ENCODE results near the gene CCDC88A. TPM values are rescaled to one million over a fixed set of nuclear protein-coding genes. Genes with fewer than 3 reads are reported as not detected.
"Not testable (repeated sequence)": the region's sequence is repeated elsewhere in the genome, so short reads cannot be mapped to it uniquely, and the experiment has no call there.

The CCDC88A gene
- total RNA-seq, 1 donor: 111 TPM

DNA sequence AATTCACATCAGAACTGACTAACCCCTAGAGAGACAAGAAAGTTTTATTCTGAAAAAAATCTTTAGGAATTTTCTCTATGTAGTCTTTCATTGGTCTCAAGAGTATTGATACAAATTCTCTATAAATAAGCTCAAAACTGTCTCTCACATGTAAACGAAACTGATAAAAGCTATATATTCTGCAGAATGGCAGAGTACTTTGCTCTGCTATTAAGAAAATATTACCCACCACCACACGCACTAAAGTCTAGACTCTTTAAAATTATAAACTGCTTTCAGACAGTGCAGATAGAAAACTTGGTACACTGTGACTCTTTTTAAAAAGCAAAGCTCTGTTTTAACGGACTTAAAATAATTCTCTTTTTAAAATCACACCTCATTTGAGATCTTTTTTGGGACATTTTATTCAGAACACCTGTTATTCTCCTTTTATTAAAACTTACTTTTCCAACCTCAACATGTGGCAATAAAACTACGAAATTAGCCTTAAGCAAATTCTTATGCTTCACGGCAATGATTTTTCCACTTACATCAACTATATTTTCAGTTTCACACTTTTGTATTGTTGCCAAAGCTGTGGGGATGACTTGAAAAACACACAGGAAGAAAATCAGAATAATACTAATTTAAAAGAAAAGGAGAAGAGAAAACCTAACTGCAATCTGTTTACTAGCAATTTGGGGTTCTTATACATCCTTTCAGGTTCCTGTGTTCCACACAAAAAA is 58.0 kb downstream of the CCDC88A start:
- DNase-seq (ENCODE audit: low read depth): no peak
- TF ChIP-seq, protein P1, sequence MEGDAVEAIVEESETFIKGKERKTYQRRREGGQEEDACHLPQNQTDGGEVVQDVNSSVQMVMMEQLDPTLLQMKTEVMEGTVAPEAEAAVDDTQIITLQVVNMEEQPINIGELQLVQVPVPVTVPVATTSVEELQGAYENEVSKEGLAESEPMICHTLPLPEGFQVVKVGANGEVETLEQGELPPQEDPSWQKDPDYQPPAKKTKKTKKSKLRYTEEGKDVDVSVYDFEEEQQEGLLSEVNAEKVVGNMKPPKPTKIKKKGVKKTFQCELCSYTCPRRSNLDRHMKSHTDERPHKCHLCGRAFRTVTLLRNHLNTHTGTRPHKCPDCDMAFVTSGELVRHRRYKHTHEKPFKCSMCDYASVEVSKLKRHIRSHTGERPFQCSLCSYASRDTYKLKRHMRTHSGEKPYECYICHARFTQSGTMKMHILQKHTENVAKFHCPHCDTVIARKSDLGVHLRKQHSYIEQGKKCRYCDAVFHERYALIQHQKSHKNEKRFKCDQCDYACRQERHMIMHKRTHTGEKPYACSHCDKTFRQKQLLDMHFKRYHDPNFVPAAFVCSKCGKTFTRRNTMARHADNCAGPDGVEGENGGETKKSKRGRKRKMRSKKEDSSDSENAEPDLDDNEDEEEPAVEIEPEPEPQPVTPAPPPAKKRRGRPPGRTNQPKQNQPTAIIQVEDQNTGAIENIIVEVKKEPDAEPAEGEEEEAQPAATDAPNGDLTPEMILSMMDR (IDR thresholded peaks at IDR 0.05; ENCODE audit: insufficient read depth, low read length): no peak
- H3K4me3 ChIP-seq (ENCODE audit: low read depth, low read length): no peak overlapping the region

DNA sequence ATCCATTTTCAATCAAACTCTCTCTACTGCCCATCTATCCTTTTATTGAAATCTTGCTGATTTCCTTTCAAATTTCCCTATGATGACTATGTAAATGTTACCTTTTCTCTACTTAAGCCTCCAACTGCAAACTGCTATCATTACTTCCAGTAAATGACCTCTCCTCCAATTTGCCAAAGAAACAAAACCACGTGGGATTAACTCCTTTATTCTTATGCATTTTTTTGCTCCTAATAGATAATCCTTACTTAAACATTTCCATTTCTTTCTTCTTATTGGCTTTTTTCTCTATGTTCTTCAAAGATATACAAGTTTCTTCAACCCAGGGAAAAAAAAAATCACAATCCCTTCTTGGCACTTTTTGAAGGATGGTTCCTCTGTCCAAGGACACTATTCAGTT is 61.2 kb downstream of the CCDC88A start:
- no peak overlapping the region for H3K4me3 ChIP-seq (ENCODE audit: low read depth, low read length)
- DNase-seq (ENCODE audit: low read depth): no peak
- TF ChIP-seq, protein P1 (IDR thresholded peaks at IDR 0.05; ENCODE audit: insufficient read depth, low read length): no peak

DNA sequence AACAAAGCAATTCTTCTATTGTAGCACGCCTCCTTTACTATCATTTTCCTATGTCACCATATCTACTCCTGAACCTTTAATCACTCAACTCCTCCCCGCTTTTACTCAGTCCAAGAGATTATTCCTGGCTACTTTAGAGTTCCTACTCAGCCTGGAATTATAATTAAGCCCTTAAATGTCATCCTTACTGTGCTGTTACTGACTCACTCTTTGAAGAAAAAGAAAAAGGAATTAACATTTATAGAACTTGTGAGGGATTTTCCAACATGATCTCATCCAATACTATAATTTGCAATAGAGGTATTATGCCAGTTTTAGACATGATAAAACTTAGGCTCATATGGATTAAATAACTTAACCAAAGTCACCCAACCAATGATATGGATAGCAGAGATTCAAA is 61.7 kb downstream of the CCDC88A start:
- no peak overlapping the region for H3K4me3 ChIP-seq (ENCODE audit: low read depth, low read length)
- TF ChIP-seq, protein P1 (IDR thresholded peaks at IDR 0.05; ENCODE audit: insufficient read depth, low read length): no peak
- DNase-seq (ENCODE audit: low read depth): peak; percentile 50

DNA sequence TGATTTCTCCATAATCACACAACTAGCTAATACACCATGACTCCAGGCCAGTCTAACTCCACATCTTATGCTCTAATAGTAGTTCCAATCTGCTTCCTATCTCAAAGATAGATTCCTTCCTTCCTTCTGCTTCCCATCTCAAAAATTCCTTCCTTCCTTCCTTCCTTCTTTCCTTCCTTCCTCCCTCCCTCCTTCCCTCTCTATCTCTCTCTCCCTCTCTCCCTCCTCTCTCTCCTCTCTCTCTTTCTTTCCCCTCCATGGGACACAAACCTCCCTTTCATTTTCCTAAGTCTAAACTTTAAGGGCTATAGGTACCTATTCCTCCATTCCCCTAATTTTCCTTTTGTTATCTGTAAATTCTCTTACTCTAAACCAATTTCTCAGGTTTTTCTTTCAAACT is 62.5 kb downstream of the CCDC88A start:
- DNase-seq (ENCODE audit: low read depth): no peak
- TF ChIP-seq, protein P1 (IDR thresholded peaks at IDR 0.05; ENCODE audit: insufficient read depth, low read length): no peak
- H3K4me3 ChIP-seq (ENCODE audit: low read depth, low read length): no peak overlapping the region

DNA sequence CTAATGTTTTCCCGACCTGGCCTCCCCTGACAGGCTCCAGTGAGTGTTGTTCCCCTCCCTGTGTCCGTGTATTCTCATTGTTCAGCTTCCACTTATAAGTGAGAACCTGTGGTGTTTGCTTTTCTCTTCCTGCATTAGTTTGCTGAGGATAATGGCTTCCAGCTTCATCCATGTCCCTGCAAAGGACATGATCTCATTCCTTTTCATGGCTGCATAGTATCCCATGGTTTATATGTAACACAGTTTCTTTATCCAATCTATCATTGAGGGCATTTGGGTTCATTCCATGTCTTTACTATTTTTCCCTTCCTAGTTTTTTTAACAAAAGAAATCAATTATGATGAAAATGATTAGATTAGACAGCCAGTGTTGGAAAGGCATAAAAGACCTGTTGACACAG is 63.5 kb downstream of the CCDC88A start:
- H3K4me3 ChIP-seq (ENCODE audit: low read depth, low read length); DNase-seq (ENCODE audit: low read depth): not testable (repeated sequence)

DNA sequence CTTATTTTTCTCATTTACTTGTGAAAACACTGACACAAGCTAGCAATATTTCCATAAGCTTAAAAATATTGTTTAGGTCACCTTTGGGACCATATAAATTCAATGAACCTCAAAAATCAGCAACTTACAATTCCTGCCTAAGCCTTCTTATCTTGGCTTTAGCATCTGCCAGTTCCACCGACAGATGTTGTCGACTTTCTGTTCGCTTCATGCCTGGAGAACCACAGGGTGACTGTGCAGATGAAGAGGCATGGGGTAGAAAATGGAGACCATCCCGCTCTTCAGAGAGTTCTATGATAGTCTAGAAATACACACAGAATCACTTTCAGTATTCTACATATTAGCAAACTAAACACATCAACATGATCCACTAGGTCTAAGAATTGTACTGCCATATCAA is 64.2 kb downstream of the CCDC88A start:
- no peak for DNase-seq (ENCODE audit: low read depth)
- no peak overlapping the region for H3K4me3 ChIP-seq (ENCODE audit: low read depth, low read length)
- TF ChIP-seq, protein P1 (IDR thresholded peaks at IDR 0.05; ENCODE audit: insufficient read depth, low read length): no peak

DNA sequence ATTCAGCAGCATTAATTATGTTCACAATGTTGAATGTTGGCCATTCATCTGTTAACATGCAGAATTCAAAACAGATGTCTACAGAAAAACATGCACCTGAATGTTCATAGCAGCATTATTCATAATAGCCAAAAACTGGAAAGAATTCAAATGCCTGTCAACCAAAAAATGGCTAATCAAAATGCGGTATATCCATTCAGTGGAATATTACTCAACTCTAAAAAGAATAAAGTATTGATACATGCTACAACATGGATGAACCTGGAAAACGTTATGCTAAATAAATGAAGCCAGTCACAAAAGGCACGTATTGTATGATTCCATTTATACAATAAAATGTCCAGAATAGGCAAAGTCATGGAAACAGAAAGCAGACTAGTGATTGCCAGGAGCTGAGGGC is 68.0 kb downstream of the CCDC88A start:
- H3K4me3 ChIP-seq (ENCODE audit: low read depth, low read length): no peak overlapping the region
- no peak for DNase-seq (ENCODE audit: low read depth)
- TF ChIP-seq, protein P1 (IDR thresholded peaks at IDR 0.05; ENCODE audit: insufficient read depth, low read length): no peak
